ENCODE data around the gene HSPBP1. TPM values are rescaled to one million over a fixed set of nuclear protein-coding genes. Genes with fewer than 3 reads are reported as not detected.
A peak's percentile ranks its signal among the peaks of the same experiment; 100 is the strongest.

The HSPBP1 gene
- total and polyA plus RNA-seq, 9 of the 15 experiments (the other 6 are each of a cell fraction or from before 2014, with no cell fraction given), result 0.83 to 81.3 (median 21.8) TPM

DNA sequence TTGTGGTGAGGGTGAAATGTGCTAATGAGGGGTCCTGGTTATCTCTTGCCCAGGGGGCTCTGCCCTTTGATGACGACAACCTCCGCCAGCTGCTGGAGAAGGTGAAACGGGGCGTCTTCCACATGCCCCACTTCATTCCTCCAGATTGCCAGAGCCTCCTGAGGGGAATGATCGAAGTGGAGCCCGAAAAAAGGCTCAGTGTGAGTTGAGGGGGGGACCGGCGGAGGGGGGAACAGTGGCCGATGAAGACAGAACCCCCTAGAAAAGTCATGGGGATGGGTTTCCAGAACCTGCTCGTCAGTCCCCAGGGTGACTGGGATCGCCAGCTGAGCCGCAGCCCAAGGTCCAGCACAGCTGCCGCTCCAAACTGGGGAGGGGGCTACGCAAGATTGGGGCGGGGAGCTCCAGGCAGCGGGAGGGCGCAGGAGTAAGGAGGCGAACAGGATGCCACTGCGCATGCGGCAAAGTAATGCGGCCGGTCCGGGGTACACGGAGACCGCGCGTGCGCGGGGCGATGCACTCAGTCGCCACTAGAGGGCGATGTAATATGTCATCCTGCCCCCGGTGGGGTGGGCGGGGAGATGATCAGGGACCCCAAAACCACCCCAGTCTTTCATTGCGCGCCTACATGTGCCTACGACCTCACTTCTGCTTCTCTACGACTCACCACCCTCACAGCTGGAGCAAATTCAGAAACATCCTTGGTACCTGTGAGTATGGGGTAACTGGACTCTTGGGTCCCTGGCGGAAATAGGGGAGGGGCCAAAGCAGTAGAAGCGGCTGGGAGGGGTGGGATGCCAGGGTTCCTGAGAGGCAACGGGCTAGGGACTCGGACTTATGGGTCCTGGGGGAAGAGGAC, 21.8 kb upstream of the HSPBP1 start:
- Histone ChIP-seq H3K9me3 (replicated peaks; ENCODE audit: control insufficient read depth, insufficient read depth, low read depth, low read length) (no peaks in the 10 kb centered on the region; the same call in 1 of the 2 replicates), H2AFZ (ENCODE audit: low read depth, low read length) (peak overlapping the region; percentile 94), H4K20me1 (replicated peaks; ENCODE audit: control insufficient read depth, insufficient read depth, low read length) (no peaks in the 10 kb centered on the region), H3K4me3 (peak overlapping the region; percentile 41), H3K9ac (ENCODE audit: insufficient read depth in 1 of 2, low read depth in 2 of 2, low read length in 2 of 2) (peak overlapping the region; percentile 51 to 88), H3K36me3 (ENCODE audit: control insufficient read depth, insufficient read depth, low read length) (peaks cover 5% of the 10 kb centered on the region; the same call in 1 of the 3 replicates), H3K4me2 (ENCODE audit: insufficient read depth, low read length) (peak overlapping the region; percentile 81), H3K27ac (ENCODE audit: extremely low read depth, low read depth, low read length) (peak overlapping the region; percentile 50), H3K27me3 (ENCODE audit: control insufficient read depth in 2 of 2, insufficient read depth in 2 of 2, low read length in 2 of 2) (no peaks in the 10 kb centered on the region), H3K4me1 (replicated peaks in 1 of 2; ENCODE audit: control insufficient read depth in 2 of 2, insufficient read depth in 2 of 2, low read length in 2 of 2) (peaks cover 17 to 57% of the 10 kb centered on the region in 2 experiments; a peak in 4 of 5 replicates), H3K9me1 (ENCODE audit: control insufficient read depth, insufficient read depth, low read length) (no peaks in the 10 kb centered on the region), H3K79me2 (ENCODE audit: control insufficient read depth, insufficient read depth, low read length) (no peaks in the 10 kb centered on the region)
- peak; percentile 83 for ATAC-seq
- DNase-seq (ENCODE audit: extremely low read depth in 1 of 4, low spot score in 3 of 4), result peak; percentile 94 to 99 (median 99)
- 15% methylated on average over 29 of the region's 42 CpGs for WGBS (ENCODE audit: insufficient coverage, low coverage, missing lambda C conversion rate)
- CTCF ChIA-PET (ENCODE audit: low intra/inter-chr PET ratio), result interaction anchor here (0.7 kb wide), 1 partner anchor 165 kb away, joined by 3 read pairs; no protein-coding TSS in a partner anchor
- peak; percentile 81 for FAIRE-seq
- POLR2A ChIA-PET, result interaction anchor here (0.6 to 2.0 kb wide), 9 partner anchors 13 to 106 kb away, joined by 3 to 11 read pairs (median 3); partner anchors contain the start of genes PPP6R1 and UBE2S
- in situ Hi-C loops (cut with MboI) (no loop called here), intact Hi-C loops (cut with micrococcal nuclease) (loop anchor here (5.0 kb wide), 2 partner anchors 36 to 86 kb away; partner anchors contain the start of genes KMT5C and RPL28)
- no TSS peak for BruUV-seq (replicated peaks)
- TF ChIP-seq MEIS2 (IDR thresholded peaks at IDR 0.05; ENCODE audit: partially characterized antibody), result peak; percentile 80
- no peak for TF ChIP-seq GTF2E2 (tag; IDR thresholded peaks at IDR 0.05)
- TF ChIP-seq, protein P1, sequence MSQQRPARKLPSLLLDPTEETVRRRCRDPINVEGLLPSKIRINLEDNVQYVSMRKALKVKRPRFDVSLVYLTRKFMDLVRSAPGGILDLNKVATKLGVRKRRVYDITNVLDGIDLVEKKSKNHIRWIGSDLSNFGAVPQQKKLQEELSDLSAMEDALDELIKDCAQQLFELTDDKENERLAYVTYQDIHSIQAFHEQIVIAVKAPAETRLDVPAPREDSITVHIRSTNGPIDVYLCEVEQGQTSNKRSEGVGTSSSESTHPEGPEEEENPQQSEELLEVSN (IDR thresholded peaks at IDR 0.05; ENCODE audit: borderline replicate concordance in 1 of 2, extremely low read depth in 1 of 2, insufficient read depth in 1 of 2, insufficient read length in 1 of 2, low read depth in 1 of 2, low read length in 1 of 2, poor library complexity in 1 of 2, severe bottlenecking in 1 of 2), result no peak
- no peak for TF ChIP-seq ZNF764 (CRISPR knock-in tag; IDR thresholded peaks at IDR 0.05; ENCODE audit: low read depth)
- TF ChIP-seq, protein P2, sequence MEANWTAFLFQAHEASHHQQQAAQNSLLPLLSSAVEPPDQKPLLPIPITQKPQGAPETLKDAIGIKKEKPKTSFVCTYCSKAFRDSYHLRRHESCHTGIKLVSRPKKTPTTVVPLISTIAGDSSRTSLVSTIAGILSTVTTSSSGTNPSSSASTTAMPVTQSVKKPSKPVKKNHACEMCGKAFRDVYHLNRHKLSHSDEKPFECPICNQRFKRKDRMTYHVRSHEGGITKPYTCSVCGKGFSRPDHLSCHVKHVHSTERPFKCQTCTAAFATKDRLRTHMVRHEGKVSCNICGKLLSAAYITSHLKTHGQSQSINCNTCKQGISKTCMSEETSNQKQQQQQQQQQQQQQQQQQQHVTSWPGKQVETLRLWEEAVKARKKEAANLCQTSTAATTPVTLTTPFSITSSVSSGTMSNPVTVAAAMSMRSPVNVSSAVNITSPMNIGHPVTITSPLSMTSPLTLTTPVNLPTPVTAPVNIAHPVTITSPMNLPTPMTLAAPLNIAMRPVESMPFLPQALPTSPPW (CRISPR knock-in tag; IDR thresholded peaks at IDR 0.05), result peak; percentile 74
- TF ChIP-seq ATF7 (IDR thresholded peaks at IDR 0.05), result peak; percentile 38; the same call in 1 of the 2 replicates
- TF ChIP-seq, protein P3, sequence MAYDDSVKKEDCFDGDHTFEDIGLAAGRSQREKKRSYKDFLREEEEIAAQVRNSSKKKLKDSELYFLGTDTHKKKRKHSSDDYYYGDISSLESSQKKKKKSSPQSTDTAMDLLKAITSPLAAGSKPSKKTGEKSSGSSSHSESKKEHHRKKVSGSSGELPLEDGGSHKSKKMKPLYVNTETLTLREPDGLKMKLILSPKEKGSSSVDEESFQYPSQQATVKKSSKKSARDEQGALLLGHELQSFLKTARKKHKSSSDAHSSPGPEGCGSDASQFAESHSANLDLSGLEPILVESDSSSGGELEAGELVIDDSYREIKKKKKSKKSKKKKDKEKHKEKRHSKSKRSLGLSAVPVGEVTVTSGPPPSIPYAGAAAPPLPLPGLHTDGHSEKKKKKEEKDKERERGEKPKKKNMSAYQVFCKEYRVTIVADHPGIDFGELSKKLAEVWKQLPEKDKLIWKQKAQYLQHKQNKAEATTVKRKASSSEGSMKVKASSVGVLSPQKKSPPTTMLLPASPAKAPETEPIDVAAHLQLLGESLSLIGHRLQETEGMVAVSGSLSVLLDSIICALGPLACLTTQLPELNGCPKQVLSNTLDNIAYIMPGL (CRISPR knock-in tag; IDR thresholded peaks at IDR 0.05), result peak; percentile 69; the same call in 1 of the 2 replicates
- TF ChIP-seq PCBP1 (IDR thresholded peaks at IDR 0.05; ENCODE audit: low read depth, low read length, poor library complexity, severe bottlenecking), result no peak
- TF ChIP-seq POLR2G (IDR thresholded peaks at IDR 0.05; ENCODE audit: low read depth, low read length), result peak; percentile 56; the same call in 1 of the 2 replicates
- TF ChIP-seq RNF2 (IDR thresholded peaks at IDR 0.05), result no peak
- TF ChIP-seq FOXK2 (conservative IDR thresholded peaks at IDR 0.05 in 1 of 2, IDR thresholded peaks at IDR 0.05 in 1 of 2; ENCODE audit: low read depth in 2 of 2), result no peak
- TF ChIP-seq, protein P4, sequence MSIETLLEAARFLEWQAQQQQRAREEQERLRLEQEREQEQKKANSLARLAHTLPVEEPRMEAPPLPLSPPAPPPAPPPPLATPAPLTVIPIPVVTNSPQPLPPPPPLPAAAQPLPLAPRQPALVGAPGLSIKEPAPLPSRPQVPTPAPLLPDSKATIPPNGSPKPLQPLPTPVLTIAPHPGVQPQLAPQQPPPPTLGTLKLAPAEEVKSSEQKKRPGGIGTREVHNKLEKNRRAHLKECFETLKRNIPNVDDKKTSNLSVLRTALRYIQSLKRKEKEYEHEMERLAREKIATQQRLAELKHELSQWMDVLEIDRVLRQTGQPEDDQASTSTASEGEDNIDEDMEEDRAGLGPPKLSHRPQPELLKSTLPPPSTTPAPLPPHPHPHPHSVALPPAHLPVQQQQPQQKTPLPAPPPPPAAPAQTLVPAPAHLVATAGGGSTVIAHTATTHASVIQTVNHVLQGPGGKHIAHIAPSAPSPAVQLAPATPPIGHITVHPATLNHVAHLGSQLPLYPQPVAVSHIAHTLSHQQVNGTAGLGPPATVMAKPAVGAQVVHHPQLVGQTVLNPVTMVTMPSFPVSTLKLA (conservative IDR thresholded peaks at IDR 0.05), result 0 out of 4 replicates have a peak, but pooled peaks of 1 of the 2 experiments have one; percentile 44
